D721Med (cell line): ENCODE measurements around the gene LRRC8A.

ENCODE experiments used
- DNase-seq: peaks from one replicate; pipeline ENCODE4 v3.0.0; 2011; ENCODE audit warnings: low spot score; ENCODE audit not compliant: insufficient read length
- FAIRE-seq: peaks from 2 replicates; lab custom pipeline; 2011; peaks lifted over from hg19 to GRCh38; lab: Jason Lieb, UNC
- CTCF ChIP-seq: IDR thresholded peaks from 2 replicates; pipeline ENCODE4 v1.5.1; 2012; ENCODE audit warnings: mild to moderate bottlenecking, control low read depth; ENCODE audit not compliant: insufficient read depth; ENCODE audit errors: missing control alignments

LRRC8A gene

GRCh38 chr9:128918921-128919320 is 37.0 kb downstream of the LRRC8A start:
- DNase-seq = peak; percentile 13
- no peak for TF ChIP-seq CTCF
- FAIRE-seq = no peak

GRCh38 chr9:128919402-128920089 is 37.6 kb downstream of the LRRC8A start:
- FAIRE-seq (no peak), DNase-seq (peak; percentile 5)
- TF ChIP-seq CTCF = no peak

GRCh38 chr9:128920381-128921058 is 38.6 kb downstream of the LRRC8A start, which contains the start of gene PHYHD1:
TSS of gene PHYHD1 (plus strand) at chr9:128920982. CDS start at chr9:128922324, 1,342 bp downstream.
- FAIRE-seq (no peak), DNase-seq (peak; percentile 36)
- no peak for TF ChIP-seq CTCF

- DNase-seq (peak; percentile 85), FAIRE-seq (no peak)
- no peak for TF ChIP-seq CTCF
These were observed 40.2 kb downstream of the LRRC8A start for GRCh38 chr9:128921881-128922763.

- TF ChIP-seq CTCF = no peak
- no peak for FAIRE-seq
- no peak for DNase-seq
These were observed 41.6 kb downstream of the LRRC8A start for GRCh38 chr9:128923493-128923883.

GRCh38 chr9:128927731-128928411 is 45.9 kb downstream of the LRRC8A start:
- peak; percentile 94 for TF ChIP-seq CTCF
- DNase-seq (peak; percentile 66), FAIRE-seq (no peak)
